ENCODE data around the gene ECHDC3.

Gene ECHDC3

GRCh38 chr10:11761431-11761830 is 19.2 kb downstream of the ECHDC3 start:
- Histone ChIP-seq H3K9me3 (ENCODE audit: insufficient read depth, low read depth, low read length) (no peaks in the 10 kb centered on the region), H3K27me3 (ENCODE audit: insufficient read depth, low read length, poor library complexity, severe bottlenecking) (no peaks in the 10 kb centered on the region), H2AFZ (ENCODE audit: low read length) (no peak overlapping the region), H4K20me1 (ENCODE audit: insufficient read depth, low read length, poor library complexity, severe bottlenecking) (no peaks in the 10 kb centered on the region), H3K9ac (ENCODE audit: low read depth, low read length, poor library complexity, severe bottlenecking) (no peak overlapping the region), H3K4me2 (ENCODE audit: low read depth, low read length, poor library complexity, severe bottlenecking) (no peak overlapping the region), H3K4me1 (ENCODE audit: insufficient read depth, low read length, poor library complexity, severe bottlenecking) (peaks cover 4% of the 10 kb centered on the region), H3K9me2 (replicated peaks; ENCODE audit: low read depth, low read length) (no peaks in the 10 kb centered on the region), H3K36me3 (ENCODE audit: insufficient read depth, low read length) (no peaks in the 10 kb centered on the region), H3F3A (ENCODE audit: low read depth) (no peaks in the 10 kb centered on the region), H3K79me2 (ENCODE audit: insufficient read depth, low read length) (no peaks in the 10 kb centered on the region), H3K4me3 (ENCODE audit: low read length, poor library complexity, severe bottlenecking) (no peak overlapping the region)
- TF ChIP-seq CTCF (conservative IDR thresholded peaks at IDR 0.05; ENCODE audit: low read length) (no peak), EZH2phosphoT487 (IDR thresholded peaks at IDR 0.05; ENCODE audit: borderline replicate concordance) (no peak)

GRCh38 chr10:11762706-11763500 is 20.7 kb downstream of the ECHDC3 start:
- H3K9ac ChIP-seq (ENCODE audit: low read depth, low read length, poor library complexity, severe bottlenecking), result no peak overlapping the region
- H4K20me1 ChIP-seq (ENCODE audit: insufficient read depth, low read length, poor library complexity, severe bottlenecking), result no peaks in the 10 kb centered on the region
- no peak overlapping the region for H3K4me3 ChIP-seq (ENCODE audit: low read length, poor library complexity, severe bottlenecking)
- H3K9me3 ChIP-seq (ENCODE audit: insufficient read depth, low read depth, low read length), result no peaks in the 10 kb centered on the region
- no peaks in the 10 kb centered on the region for H3K36me3 ChIP-seq (ENCODE audit: insufficient read depth, low read length)
- no peak for TF ChIP-seq CTCF (conservative IDR thresholded peaks at IDR 0.05; ENCODE audit: low read length)
- TF ChIP-seq EZH2phosphoT487 (IDR thresholded peaks at IDR 0.05; ENCODE audit: borderline replicate concordance), result no peak
- H3F3A ChIP-seq (ENCODE audit: low read depth), result no peaks in the 10 kb centered on the region
- no peaks in the 10 kb centered on the region for H3K9me2 ChIP-seq (replicated peaks; ENCODE audit: low read depth, low read length)
- H3K4me2 ChIP-seq (ENCODE audit: low read depth, low read length, poor library complexity, severe bottlenecking), result no peak overlapping the region
- no peaks in the 10 kb centered on the region for H3K79me2 ChIP-seq (ENCODE audit: insufficient read depth, low read length)
- no peaks in the 10 kb centered on the region for H3K27me3 ChIP-seq (ENCODE audit: insufficient read depth, low read length, poor library complexity, severe bottlenecking)
- H2AFZ ChIP-seq (ENCODE audit: low read length), result no peak overlapping the region
- no peaks in the 10 kb centered on the region for H3K4me1 ChIP-seq (ENCODE audit: insufficient read depth, low read length, poor library complexity, severe bottlenecking)

- no peak for TF ChIP-seq CTCF (conservative IDR thresholded peaks at IDR 0.05; ENCODE audit: low read length)
- no peak for TF ChIP-seq EZH2phosphoT487 (IDR thresholded peaks at IDR 0.05; ENCODE audit: borderline replicate concordance)
- H2AFZ ChIP-seq (ENCODE audit: low read length), result no peak overlapping the region
- no peaks in the 10 kb centered on the region for H3K4me1 ChIP-seq (ENCODE audit: insufficient read depth, low read length, poor library complexity, severe bottlenecking)
- no peak overlapping the region for H3K4me3 ChIP-seq (ENCODE audit: low read length, poor library complexity, severe bottlenecking)
- H3K79me2 ChIP-seq (ENCODE audit: insufficient read depth, low read length), result no peaks in the 10 kb centered on the region
- no peak overlapping the region for H3K4me2 ChIP-seq (ENCODE audit: low read depth, low read length, poor library complexity, severe bottlenecking)
- no peaks in the 10 kb centered on the region for H3K36me3 ChIP-seq (ENCODE audit: insufficient read depth, low read length)
- no peaks in the 10 kb centered on the region for H3K9me2 ChIP-seq (replicated peaks; ENCODE audit: low read depth, low read length)
- no peaks in the 10 kb centered on the region for H4K20me1 ChIP-seq (ENCODE audit: insufficient read depth, low read length, poor library complexity, severe bottlenecking)
- no peaks in the 10 kb centered on the region for H3F3A ChIP-seq (ENCODE audit: low read depth)
- no peak overlapping the region for H3K9ac ChIP-seq (ENCODE audit: low read depth, low read length, poor library complexity, severe bottlenecking)
- no peaks in the 10 kb centered on the region for H3K27me3 ChIP-seq (ENCODE audit: insufficient read depth, low read length, poor library complexity, severe bottlenecking)
- H3K9me3 ChIP-seq (ENCODE audit: insufficient read depth, low read depth, low read length), result no peaks in the 10 kb centered on the region
Measured at GRCh38 chr10:11763501-11763861, 21.3 kb downstream of the ECHDC3 start.

Data from Loucy (cell line).